ENCODE measurements around the gene LCMT1.

- TF ChIP-seq, protein P1, sequence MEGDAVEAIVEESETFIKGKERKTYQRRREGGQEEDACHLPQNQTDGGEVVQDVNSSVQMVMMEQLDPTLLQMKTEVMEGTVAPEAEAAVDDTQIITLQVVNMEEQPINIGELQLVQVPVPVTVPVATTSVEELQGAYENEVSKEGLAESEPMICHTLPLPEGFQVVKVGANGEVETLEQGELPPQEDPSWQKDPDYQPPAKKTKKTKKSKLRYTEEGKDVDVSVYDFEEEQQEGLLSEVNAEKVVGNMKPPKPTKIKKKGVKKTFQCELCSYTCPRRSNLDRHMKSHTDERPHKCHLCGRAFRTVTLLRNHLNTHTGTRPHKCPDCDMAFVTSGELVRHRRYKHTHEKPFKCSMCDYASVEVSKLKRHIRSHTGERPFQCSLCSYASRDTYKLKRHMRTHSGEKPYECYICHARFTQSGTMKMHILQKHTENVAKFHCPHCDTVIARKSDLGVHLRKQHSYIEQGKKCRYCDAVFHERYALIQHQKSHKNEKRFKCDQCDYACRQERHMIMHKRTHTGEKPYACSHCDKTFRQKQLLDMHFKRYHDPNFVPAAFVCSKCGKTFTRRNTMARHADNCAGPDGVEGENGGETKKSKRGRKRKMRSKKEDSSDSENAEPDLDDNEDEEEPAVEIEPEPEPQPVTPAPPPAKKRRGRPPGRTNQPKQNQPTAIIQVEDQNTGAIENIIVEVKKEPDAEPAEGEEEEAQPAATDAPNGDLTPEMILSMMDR (IDR thresholded peaks at IDR 0.05): no peak
- no peak for TF ChIP-seq POLR2A (IDR thresholded peaks at IDR 0.05)
Observed at GRCh38 chr16:25094596-25094995, 16.9 kb upstream of the LCMT1 start.

Data from ovary (tissue), 3 donors.